Glutamatergic neuron (in vitro differentiated cells): ENCODE measurements around the gene ORAI2. TPM values are rescaled to one million over a fixed set of nuclear protein-coding genes. Genes with fewer than 3 reads are reported as not detected.
A peak's percentile ranks its signal among the peaks of the same experiment; 100 is the strongest.
"Not testable (repeated sequence)": the region's sequence is repeated elsewhere in the genome, so short reads cannot be mapped to it uniquely, and the experiment has no call there.

Source experiments
- DNase-seq: peaks from one replicate; pipeline ENCODE4 v3.0.0; 2022
- H3K27ac Mint-ChIP-seq: one replicate; pipeline ENCODE4 v1.8.0; 2020; ENCODE audit warnings: mild to moderate bottlenecking, mixed read lengths, inconsistent platforms; ENCODE audit not compliant: unreplicated experiment
- H3K27me3 Mint-ChIP-seq: one replicate; pipeline ENCODE4 v1.8.0; 2020; ENCODE audit warnings: mild to moderate bottlenecking, moderate library complexity, mixed read lengths, inconsistent platforms; ENCODE audit not compliant: unreplicated experiment
- H3K36me3 Mint-ChIP-seq: one replicate; pipeline ENCODE4 v1.8.0; 2020; ENCODE audit warnings: mild to moderate bottlenecking, mixed read lengths, inconsistent platforms; ENCODE audit not compliant: unreplicated experiment
- H3K4me1 Mint-ChIP-seq: one replicate; pipeline ENCODE4 v1.8.0; 2020; ENCODE audit warnings: mild to moderate bottlenecking, low read depth, mixed read lengths, inconsistent platforms; ENCODE audit not compliant: unreplicated experiment
- H3K4me3 Mint-ChIP-seq: one replicate; pipeline ENCODE4 v1.8.0; 2020; ENCODE audit warnings: mild to moderate bottlenecking, mixed read lengths, inconsistent platforms; ENCODE audit not compliant: unreplicated experiment
- H3K9me3 Mint-ChIP-seq: one replicate; pipeline ENCODE4 v1.8.0; 2020; ENCODE audit warnings: mild to moderate bottlenecking, moderate library complexity, mixed read lengths, inconsistent platforms; ENCODE audit not compliant: unreplicated experiment
- CTCF ChIP-seq: fragments of 200-600 bp; sonication (generic); IDR thresholded peaks from one replicate; pipeline ENCODE4 v1.5.0; 2021; ENCODE audit not compliant: partially characterized antibody, unreplicated experiment
- total RNA-seq: library from RNA; stranded (reverse); fragmentation: NEBNext Ultra II Directional; extraction: Animal tissue kit (Norgen Biotek cat#: 25700); gene quantifications from one replicate; pipeline ENCODE4 v1.2.1, GENCODE V29; 2021; ENCODE audit not compliant: unreplicated experiment

Gene ORAI2
- total RNA-seq, 1 donor from 2014 or later: 31.8 TPM

- Mint-ChIP-seq H3K27me3 (peaks cover 5% of the 10 kb centered on the region), H3K27ac (no peak overlapping the region), H3K9me3 (no peaks in the 10 kb centered on the region), H3K4me1 (peaks cover 3% of the 10 kb centered on the region), H3K4me3 (no peak overlapping the region), H3K36me3 (no peaks in the 10 kb centered on the region)
- no peak for TF ChIP-seq CTCF
- DNase-seq: peak; percentile 16
These were observed 40.1 kb downstream of the ORAI2 start for GRCh38 chr7:102473271-102473991.

GRCh38 chr7:102474116-102474515 is 40.7 kb downstream of the ORAI2 start:
- H3K4me1 Mint-ChIP-seq, H3K27ac Mint-ChIP-seq, H3K36me3 Mint-ChIP-seq, H3K9me3 Mint-ChIP-seq, H3K27me3 Mint-ChIP-seq, H3K4me3 Mint-ChIP-seq: not testable (repeated sequence)
- peak; percentile 3 for DNase-seq

- not testable (repeated sequence) for H3K27ac Mint-ChIP-seq, H3K4me1 Mint-ChIP-seq, H3K4me3 Mint-ChIP-seq, DNase-seq, H3K36me3 Mint-ChIP-seq, H3K9me3 Mint-ChIP-seq, H3K27me3 Mint-ChIP-seq
These were observed 41.5 kb downstream of the ORAI2 start for GRCh38 chr7:102474736-102475435.

DNA sequence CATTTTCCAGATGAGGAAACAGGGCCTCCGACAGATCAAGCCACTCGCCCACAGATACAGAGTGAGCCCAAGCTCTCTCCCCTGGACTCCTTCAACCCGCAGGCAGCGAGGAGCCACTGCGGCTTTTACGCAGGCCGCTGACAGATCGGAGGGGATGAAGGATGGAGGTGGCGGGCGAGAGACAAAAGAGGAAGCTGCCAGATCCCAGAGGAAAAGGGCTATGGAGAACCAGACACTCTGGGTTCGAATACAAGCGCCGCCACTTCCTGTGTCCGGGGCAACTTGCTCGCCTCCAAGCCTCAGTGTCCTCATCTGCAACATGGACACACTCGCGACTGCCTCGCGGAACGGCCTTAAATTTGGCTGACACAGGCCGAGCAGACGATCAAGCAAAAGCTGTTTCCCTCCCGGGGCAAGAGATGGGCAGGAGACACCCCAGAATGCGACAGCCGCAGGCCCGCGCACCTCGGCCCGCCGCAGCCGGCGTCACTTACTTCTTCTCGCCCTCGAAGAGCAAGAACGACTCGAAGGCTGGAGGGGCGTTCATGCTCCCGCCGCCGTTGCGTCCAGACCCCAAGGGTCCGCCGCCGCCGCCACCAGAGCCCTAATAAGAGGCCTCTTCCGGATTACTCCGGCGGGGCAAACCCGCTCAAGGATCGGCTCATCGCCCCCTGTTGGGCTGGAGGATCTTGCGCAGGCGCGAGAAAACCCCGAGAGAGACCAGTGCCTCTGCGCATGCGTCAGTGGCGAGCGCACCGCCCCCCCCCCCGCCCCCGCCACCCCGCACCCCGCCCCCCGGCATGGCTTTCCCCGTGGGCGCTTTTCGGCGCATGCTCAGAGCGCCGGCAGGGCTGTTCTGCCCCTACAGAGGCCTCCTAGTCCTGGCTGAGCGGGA is 45.2 kb downstream of the ORAI2 start, which contains the start of gene POLR2J:
POLR2J (minus strand) TSS at position 609 of the 895 bp plus-strand sequence; CDS start at position 547, 62 bp downstream.
- peak within 1 kb of the TSS; percentile 75 for H3K4me3 Mint-ChIP-seq
- not testable (repeated sequence) for H3K27me3 Mint-ChIP-seq, H3K4me1 Mint-ChIP-seq, H3K9me3 Mint-ChIP-seq, H3K27ac Mint-ChIP-seq, H3K36me3 Mint-ChIP-seq
- TF ChIP-seq CTCF: peak; percentile 37
- DNase-seq: peak; percentile 86

- H3K27me3 Mint-ChIP-seq, H3K27ac Mint-ChIP-seq: not testable (repeated sequence)
These were observed 45.8 kb downstream of the ORAI2 start for GRCh38 chr7:102479209-102479584.

GRCh38 chr7:102479982-102480637 is 46.7 kb downstream of the ORAI2 start:
- H3K4me3 Mint-ChIP-seq, H3K9me3 Mint-ChIP-seq, H3K27ac Mint-ChIP-seq: not testable (repeated sequence)

More at GRCh38 chr7:102479209-102479584, 45.8 kb downstream of the ORAI2 start:
- not testable (repeated sequence) for H3K9me3 Mint-ChIP-seq, H3K4me1 Mint-ChIP-seq, DNase-seq, H3K36me3 Mint-ChIP-seq, H3K4me3 Mint-ChIP-seq

DNA sequence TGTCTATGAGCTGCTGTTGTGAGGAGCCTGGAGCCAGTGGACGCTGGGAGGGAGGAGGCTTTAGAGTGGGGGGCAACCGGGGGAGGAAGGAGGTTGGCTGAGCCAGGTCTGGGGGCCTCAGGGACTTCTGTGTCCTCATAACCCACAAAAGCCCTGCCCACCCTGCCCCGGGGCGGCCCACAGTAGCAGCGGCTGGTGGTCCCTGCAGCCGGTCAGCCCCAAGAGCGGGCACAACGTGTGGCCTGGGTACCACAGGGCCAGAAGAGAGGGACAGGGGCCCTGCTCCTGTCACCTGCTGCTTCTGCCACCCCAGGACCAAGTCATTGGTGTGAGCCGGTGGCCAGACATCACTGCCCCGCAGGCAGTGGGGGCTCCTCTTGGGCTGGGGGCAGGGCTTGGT is 48.6 kb downstream of the ORAI2 start:
- not testable (repeated sequence) for H3K9me3 Mint-ChIP-seq, H3K27ac Mint-ChIP-seq, H3K36me3 Mint-ChIP-seq, DNase-seq, H3K27me3 Mint-ChIP-seq, H3K4me1 Mint-ChIP-seq, H3K4me3 Mint-ChIP-seq

More at GRCh38 chr7:102479982-102480637, 46.7 kb downstream of the ORAI2 start:
- peak; percentile 83 for DNase-seq
- H3K4me1 Mint-ChIP-seq, H3K36me3 Mint-ChIP-seq, H3K27me3 Mint-ChIP-seq: not testable (repeated sequence)
- TF ChIP-seq CTCF: peak; percentile 47

- not testable (repeated sequence) for H3K4me1 Mint-ChIP-seq, H3K4me3 Mint-ChIP-seq, H3K36me3 Mint-ChIP-seq, H3K27me3 Mint-ChIP-seq, DNase-seq, H3K27ac Mint-ChIP-seq, H3K9me3 Mint-ChIP-seq
These were observed 50.9 kb downstream of the ORAI2 start for GRCh38 chr7:102484317-102484716.
